H1 (cell line): ENCODE data around the gene SLC27A1.

Source experiments
- RBBP5 ChIP-seq: IDR thresholded peaks from 2 replicates; pipeline ENCODE4 v1.7.1; 2012; ENCODE audit warnings: low read depth, mild to moderate bottlenecking, inconsistent platforms, low read length, moderate library complexity, borderline replicate concordance
- TF ChIP-seq, protein P1 (sequence below), 3 experiments: IDR thresholded peaks; 1 replicate in 2 of 3; 2 replicates in 1 of 3; pipeline versions ENCODE4 v1.5.1 to v1.6.1; 2011; ENCODE audit warnings: low read length in 3 of 3, mild to moderate bottlenecking in 3 of 3, inconsistent platforms in 2 of 3, low read depth in 1 of 3, moderate library complexity in 1 of 3; ENCODE audit not compliant: insufficient read depth in 1 of 3; ENCODE audit errors: control extremely low read depth in 1 of 3

DNA sequence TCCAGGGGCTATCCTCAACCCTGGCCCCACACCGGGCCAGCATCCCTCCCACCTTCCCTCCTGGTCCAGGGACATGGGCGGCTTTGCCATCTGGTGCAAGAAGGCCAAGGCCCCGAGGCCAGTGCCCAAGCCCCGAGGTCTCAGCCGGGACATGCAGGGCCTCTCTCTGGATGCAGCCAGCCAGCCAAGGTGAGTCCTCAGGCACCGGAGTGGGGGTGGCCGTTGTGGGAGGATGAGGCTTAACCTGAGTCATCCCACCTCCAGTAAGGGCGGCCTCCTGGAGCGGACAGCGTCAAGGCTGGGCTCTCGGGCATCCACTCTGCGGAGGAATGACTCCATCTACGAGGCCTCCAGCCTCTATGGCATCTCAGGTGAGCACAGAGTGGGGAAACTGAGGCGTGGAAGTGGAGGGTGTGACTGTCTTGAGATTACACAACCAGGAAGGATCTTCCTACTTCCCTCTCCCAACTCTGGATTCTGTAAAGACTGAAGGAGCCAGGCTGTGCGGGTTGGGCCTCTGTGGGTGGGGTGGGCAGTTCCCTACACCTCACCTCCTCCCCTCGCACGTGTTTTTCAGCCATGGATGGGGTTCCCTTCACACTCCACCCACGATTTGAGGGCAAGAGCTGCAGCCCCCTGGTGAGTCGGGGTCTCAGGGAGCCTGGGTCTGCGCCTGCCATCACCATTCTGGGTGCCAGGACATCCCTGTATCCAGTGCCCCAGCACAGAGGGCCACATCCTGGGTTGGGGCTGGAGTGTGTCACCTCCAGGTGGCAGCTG is 46.7 kb upstream of the SLC27A1 start:
- TF ChIP-seq, protein P1, sequence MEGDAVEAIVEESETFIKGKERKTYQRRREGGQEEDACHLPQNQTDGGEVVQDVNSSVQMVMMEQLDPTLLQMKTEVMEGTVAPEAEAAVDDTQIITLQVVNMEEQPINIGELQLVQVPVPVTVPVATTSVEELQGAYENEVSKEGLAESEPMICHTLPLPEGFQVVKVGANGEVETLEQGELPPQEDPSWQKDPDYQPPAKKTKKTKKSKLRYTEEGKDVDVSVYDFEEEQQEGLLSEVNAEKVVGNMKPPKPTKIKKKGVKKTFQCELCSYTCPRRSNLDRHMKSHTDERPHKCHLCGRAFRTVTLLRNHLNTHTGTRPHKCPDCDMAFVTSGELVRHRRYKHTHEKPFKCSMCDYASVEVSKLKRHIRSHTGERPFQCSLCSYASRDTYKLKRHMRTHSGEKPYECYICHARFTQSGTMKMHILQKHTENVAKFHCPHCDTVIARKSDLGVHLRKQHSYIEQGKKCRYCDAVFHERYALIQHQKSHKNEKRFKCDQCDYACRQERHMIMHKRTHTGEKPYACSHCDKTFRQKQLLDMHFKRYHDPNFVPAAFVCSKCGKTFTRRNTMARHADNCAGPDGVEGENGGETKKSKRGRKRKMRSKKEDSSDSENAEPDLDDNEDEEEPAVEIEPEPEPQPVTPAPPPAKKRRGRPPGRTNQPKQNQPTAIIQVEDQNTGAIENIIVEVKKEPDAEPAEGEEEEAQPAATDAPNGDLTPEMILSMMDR (IDR thresholded peaks at IDR 0.05; ENCODE audit: control extremely low read depth in 1 of 3, insufficient read depth in 1 of 3, low read depth in 1 of 3, low read length in 3 of 3), result no peak
- TF ChIP-seq RBBP5, result no peak
